PC-3 (cell line): Measurements from ENCODE around the gene BID. TPM values are rescaled to one million over a fixed set of nuclear protein-coding genes. Genes with fewer than 3 reads are reported as not detected.

Experiments
- ATAC-seq: fragments of 200-7000 bp; cut with Tn5 transposase; 2 replicates; pipeline ENCODE4 v1.9.1; 2020; ENCODE audit warnings: mild to moderate bottlenecking, moderate library complexity
- BruUV-seq: library from RNA; stranded (reverse); fragments of 400-500 nt; replicated peaks from 2 replicates; lab custom pipeline; 2021; lab: Mats Ljungman, UMichigan
- CTCF ChIA-PET: fragments of 300-600 bp; sonication (Branson Sonifier 250); formaldehyde crosslinking; loops from one replicate; lab custom pipeline; 2022; ENCODE audit warnings: antibody characterized with exemption; lab: Charles Lee
- POLR2A ChIA-PET: fragments of 300-600 bp; sonication (Branson Sonifier 250); formaldehyde crosslinking; loops from one replicate; lab custom pipeline; 2022; ENCODE audit warnings: antibody characterized with exemption; ENCODE audit not compliant: unreplicated experiment; lab: Charles Lee
- DNase-seq: peaks from one replicate; pipeline ENCODE4 v3.0.0-alpha.2; 2015
- H2AFZ ChIP-seq: fragments of 300-600 bp; sonication (generic); 2 replicates; pipeline ENCODE4 v1.6.0; 2016; ENCODE audit warnings: antibody characterized with exemption, low read length
- H3F3A ChIP-seq: fragments of 300-600 bp; sonication (generic); one replicate; pipeline ENCODE4 v1.6.0; 2017; ENCODE audit warnings: antibody characterized with exemption, low read length, control low read depth, mild to moderate bottlenecking; ENCODE audit not compliant: unreplicated experiment
- H3K27ac ChIP-seq: fragments of 300-600 bp; sonication (generic); 2 replicates; pipeline ENCODE4 v1.5.1; 2016; ENCODE audit warnings: mild to moderate bottlenecking, low read length
- H3K27me3 ChIP-seq: fragments of 300-600 bp; sonication (generic); 2 replicates; pipeline ENCODE4 v1.6.1; 2016; ENCODE audit warnings: low read length, mixed read lengths
- H3K36me3 ChIP-seq: fragments of 300-600 bp; sonication (generic); 2 replicates; pipeline ENCODE4 v1.6.1; 2016; ENCODE audit warnings: low read depth, mixed run types, low read length, mixed read lengths
- H3K4me1 ChIP-seq: fragments of 300-600 bp; sonication (generic); 2 replicates; pipeline ENCODE4 v1.5.1; 2016; ENCODE audit warnings: low read length; ENCODE audit not compliant: insufficient read depth
- H3K4me2 ChIP-seq: fragments of 300-600 bp; sonication (generic); 2 replicates; pipeline ENCODE4 v1.6.0; 2016; ENCODE audit warnings: low read length
- H3K4me3 ChIP-seq: fragments of 300-600 bp; sonication (generic); 2 replicates; pipeline ENCODE4 v1.5.1; 2016; ENCODE audit warnings: mild to moderate bottlenecking, low read length, mixed read lengths
- H3K79me2 ChIP-seq: fragments of 300-600 bp; sonication (generic); 2 replicates; pipeline ENCODE4 v1.6.1; 2017; ENCODE audit warnings: low read length, mixed read lengths
- H3K9ac ChIP-seq: fragments of 300-600 bp; sonication (generic); 2 replicates; pipeline ENCODE4 v1.6.0; 2016; ENCODE audit warnings: mild to moderate bottlenecking, low read length
- H3K9me2 ChIP-seq: fragments of 300-600 bp; sonication (generic); replicated peaks from 2 replicates; pipeline ENCODE4 v1.6.1; 2016; ENCODE audit warnings: mixed run types, low read length, mixed read lengths
- H3K9me3 ChIP-seq: fragments of 300-600 bp; sonication (generic); 2 replicates; pipeline ENCODE4 v1.6.1; 2016; ENCODE audit warnings: low read length, mixed read lengths
- H4K20me1 ChIP-seq: fragments of 300-600 bp; sonication (generic); 2 replicates; pipeline ENCODE4 v1.6.1; 2016; ENCODE audit warnings: low read length, mixed read lengths
- CTCF ChIP-seq: fragments of 300-600 bp; sonication (generic); conservative IDR thresholded peaks from 2 replicates; pipeline ENCODE4 v1.5.1; 2017; ENCODE audit warnings: antibody characterized with exemption, low read depth, mild to moderate bottlenecking, low read length
- EZH2 ChIP-seq: fragments of 300-600 bp; sonication (generic); IDR thresholded peaks from one replicate; pipeline ENCODE4 v1.6.1; 2017; ENCODE audit warnings: antibody characterized with exemption, mild to moderate bottlenecking, low read length; ENCODE audit not compliant: unreplicated experiment
- EZH2phosphoT487 ChIP-seq: fragments of 300-600 bp; sonication (generic); IDR thresholded peaks from 2 replicates; pipeline ENCODE4 v1.6.1; 2018; ENCODE audit warnings: mild to moderate bottlenecking, antibody characterized with exemption, low read length, borderline replicate concordance
- intact Hi-C: fragments of 100-400 bp; cut with micrococcal nuclease; formaldehyde crosslinking; loops from 2 replicates; pipeline ENCODE4 v1.9.0; 2023
- total RNA-seq: library from RNA; depleted of rRNA; stranded (reverse); fragments of >200 nt; gene quantifications from 2 replicates; pipeline ENCODE4 v1.2.3, GENCODE V29; 2014

Gene BID
- total RNA-seq, 1 experiment from 2014 or later, result 123 TPM

- Histone ChIP-seq H3K9me2 (no peaks in the 10 kb centered on the region), H3K27ac (no peak overlapping the region), H3K79me2 (no peaks in the 10 kb centered on the region), H3K4me2 (no peak overlapping the region), H3K9ac (no peak overlapping the region), H3F3A (no peaks in the 10 kb centered on the region), H3K4me1 (peaks cover 10% of the 10 kb centered on the region), H2AFZ (no peak overlapping the region), H3K9me3 (no peaks in the 10 kb centered on the region), H3K4me3 (no peak overlapping the region), H3K27me3 (no peaks in the 10 kb centered on the region), H4K20me1 (no peaks in the 10 kb centered on the region), H3K36me3 (no peaks in the 10 kb centered on the region)
- ATAC-seq (peak; percentile 74), DNase-seq (peak; percentile 70)
- BruUV-seq, result no TSS peak
- ChIA-PET CTCF (interaction anchor here (0.6 to 1.4 kb wide), 6 partner anchors 13 to 227 kb away, joined by 3 to 11 read pairs (median 6); no protein-coding TSS in a partner anchor), POLR2A (interaction anchor here (0.6 kb wide), 1 partner anchor 173 kb away, joined by 11 read pairs; no protein-coding TSS in a partner anchor)
- TF ChIP-seq CTCF (peak; percentile 66), EZH2phosphoT487 (no peak), EZH2 (no peak)
- intact Hi-C loops, result loop anchor here (1.0 kb wide), 1 partner anchor 31 kb away; no protein-coding TSS in a partner anchor
Measured at GRCh38 chr22:17785185-17786184, 11.2 kb upstream of the BID start.

- ATAC-seq, result no peak
- Histone ChIP-seq H3K9ac (no peak overlapping the region), H3K27me3 (no peaks in the 10 kb centered on the region), H3K9me2 (no peaks in the 10 kb centered on the region), H3K9me3 (no peaks in the 10 kb centered on the region), H3K4me2 (no peak overlapping the region), H3K4me1 (peaks cover 10% of the 10 kb centered on the region), H3K4me3 (no peak overlapping the region), H3K27ac (no peak overlapping the region), H3K36me3 (no peaks in the 10 kb centered on the region), H4K20me1 (no peaks in the 10 kb centered on the region), H3K79me2 (no peaks in the 10 kb centered on the region), H2AFZ (no peak overlapping the region), H3F3A (no peaks in the 10 kb centered on the region)
- intact Hi-C loops, result loop anchor here (1.0 kb wide), 1 partner anchor 30 kb away; no protein-coding TSS in a partner anchor
- no peak for TF ChIP-seq EZH2
- TF ChIP-seq EZH2phosphoT487, result no peak
- TF ChIP-seq CTCF, result no peak
- POLR2A ChIA-PET, result no interaction called here
- no TSS peak for BruUV-seq
- CTCF ChIA-PET, result interaction anchor here (0.9 to 1.4 kb wide), 4 partner anchors 12 to 226 kb away, joined by 3 to 11 read pairs (median 6); no protein-coding TSS in a partner anchor
- no peak for DNase-seq
Measured at GRCh38 chr22:17784776-17785175, 10.5 kb upstream of the BID start.
